DND-41 (cell line): ENCODE results near the gene ZBTB48.

Experiments
- ATAC-seq: fragments of 200-7000 bp; cut with Tn5 transposase; 3 replicates; pipeline ENCODE4 v1.9.1; 2021; ENCODE audit warnings: low read depth; ENCODE audit not compliant: insufficient read depth
- DNase-seq: peaks from one replicate; pipeline ENCODE4 v3.0.0-alpha.2; 2020
- H2AFZ ChIP-seq: 2 replicates; pipeline ENCODE4 v1.6.0; 2012; ENCODE audit warnings: low read depth, low read length
- H3K27ac ChIP-seq: 2 replicates; pipeline ENCODE4 v1.5.1; 2012; ENCODE audit warnings: low read length, inconsistent platforms
- H3K27me3 ChIP-seq: fragments of 200-600 bp; sonication (generic); 2 replicates; pipeline ENCODE4 v1.6.0; 2012; ENCODE audit warnings: low read length, mild to moderate bottlenecking, inconsistent platforms; ENCODE audit not compliant: insufficient read depth, poor library complexity
- H3K36me3 ChIP-seq: 2 replicates; pipeline ENCODE4 v1.5.1; 2012; ENCODE audit warnings: low read length, inconsistent platforms; ENCODE audit not compliant: insufficient read depth
- H3K4me1 ChIP-seq: 2 replicates; pipeline ENCODE4 v1.5.1; 2012; ENCODE audit warnings: mild to moderate bottlenecking, low read length; ENCODE audit not compliant: insufficient read depth
- H3K4me2 ChIP-seq: 2 replicates; pipeline ENCODE4 v1.6.0; 2012; ENCODE audit warnings: mild to moderate bottlenecking, moderate library complexity, low read length, inconsistent platforms; ENCODE audit not compliant: insufficient read depth
- H3K4me3 ChIP-seq, 2 experiments: fragments of 200-600 bp in 1 of 2; shearing (Covaris generic) in 1 of 2; 2 replicates each; pipeline ENCODE4 v1.5.1; 2012 to 2016; ENCODE audit warnings: inconsistent platforms in 2 of 2, low read length in 2 of 2, mild to moderate bottlenecking in 2 of 2, low read depth in 1 of 2, moderate library complexity in 1 of 2
- H3K79me2 ChIP-seq: 2 replicates; pipeline ENCODE4 v1.6.0; 2012; ENCODE audit warnings: low read length, inconsistent platforms; ENCODE audit not compliant: insufficient read depth
- H3K9ac ChIP-seq: 2 replicates; pipeline ENCODE4 v1.6.0; 2012; ENCODE audit warnings: low read depth, mild to moderate bottlenecking, inconsistent platforms, low read length, moderate library complexity
- H3K9me3 ChIP-seq: 2 replicates; pipeline ENCODE4 v1.5.1; 2012; ENCODE audit warnings: low read length, moderate library complexity, mild to moderate bottlenecking, inconsistent platforms; ENCODE audit not compliant: insufficient read depth, severe bottlenecking
- H4K20me1 ChIP-seq: 2 replicates; pipeline ENCODE4 v1.6.0; 2012; ENCODE audit warnings: low read length; ENCODE audit not compliant: insufficient read depth
- CTCF ChIP-seq: IDR thresholded peaks from 2 replicates; pipeline ENCODE4 v1.5.1; 2012; ENCODE audit warnings: borderline replicate concordance, low read length, moderate library complexity, mild to moderate bottlenecking; ENCODE audit not compliant: poor library complexity, severe bottlenecking; ENCODE audit errors: extremely low read depth
- EZH2 ChIP-seq: IDR thresholded peaks from 3 replicates; pipeline ENCODE4 v1.6.1; 2012; ENCODE audit warnings: borderline replicate concordance, low read depth, mild to moderate bottlenecking, moderate library complexity, low read length, inconsistent platforms; ENCODE audit not compliant: severe bottlenecking

Gene ZBTB48

GRCh38 chr1:6570100-6570499, 9.7 kb upstream of the ZBTB48 start:
- no peak overlapping the region for H3K27ac ChIP-seq
- no peak overlapping the region for H3K4me2 ChIP-seq
- DNase-seq (no peak), ATAC-seq (peak; percentile 61; the same call in 1 of the 3 replicates)
- H2AFZ ChIP-seq = no peak overlapping the region
- no peaks in the 10 kb centered on the region for H3K36me3 ChIP-seq
- H3K9me3 ChIP-seq = no peaks in the 10 kb centered on the region
- TF ChIP-seq CTCF (no peak), EZH2 (no peak)
- no peak overlapping the region for H3K4me3 ChIP-seq
- H4K20me1 ChIP-seq = no peaks in the 10 kb centered on the region
- H3K27me3 ChIP-seq = peaks cover 6% of the 10 kb centered on the region
- no peaks in the 10 kb centered on the region for H3K4me1 ChIP-seq
- H3K9ac ChIP-seq = no peak overlapping the region
- H3K79me2 ChIP-seq = no peaks in the 10 kb centered on the region

GRCh38 chr1:6570987-6571386, 8.8 kb upstream of the ZBTB48 start:
- Histone ChIP-seq H3K27ac (no peak overlapping the region), H3K79me2 (no peaks in the 10 kb centered on the region), H3K27me3 (peaks cover 6% of the 10 kb centered on the region), H3K36me3 (no peaks in the 10 kb centered on the region), H3K9ac (no peak overlapping the region), H2AFZ (no peak overlapping the region), H4K20me1 (no peaks in the 10 kb centered on the region), H3K4me2 (no peak overlapping the region), H3K4me1 (no peaks in the 10 kb centered on the region), H3K4me3 (no peak overlapping the region), H3K9me3 (no peaks in the 10 kb centered on the region)
- TF ChIP-seq EZH2 (no peak), CTCF (no peak)
- DNase-seq (no peak), ATAC-seq (no peak)

- H3K9ac ChIP-seq = no peak overlapping the region
- no peaks in the 10 kb centered on the region for H3K4me1 ChIP-seq
- peaks cover 6% of the 10 kb centered on the region for H3K27me3 ChIP-seq
- no peaks in the 10 kb centered on the region for H4K20me1 ChIP-seq
- no peaks in the 10 kb centered on the region for H3K79me2 ChIP-seq
- no peak overlapping the region for H2AFZ ChIP-seq
- no peak overlapping the region for H3K4me2 ChIP-seq
- H3K9me3 ChIP-seq = no peaks in the 10 kb centered on the region
- no peaks in the 10 kb centered on the region for H3K36me3 ChIP-seq
- DNase-seq = no peak
- ATAC-seq = no peak
- H3K27ac ChIP-seq = no peak overlapping the region
- no peak overlapping the region for H3K4me3 ChIP-seq
- TF ChIP-seq EZH2 (no peak), CTCF (no peak)
Measured at GRCh38 chr1:6572653-6573383, 7.0 kb upstream of the ZBTB48 start.
